WI38 (cell line): ENCODE measurements around the gene SIPA1L3.

ENCODE experiments used
- H3K4me3 ChIP-seq: 2 replicates; pipeline ENCODE4 v1.5.1; 2011; ENCODE audit warnings: low read depth, mild to moderate bottlenecking, control low read depth, low read length
- CTCF ChIP-seq: IDR thresholded peaks from 2 replicates; pipeline ENCODE4 v1.5.1; 2012; ENCODE audit warnings: low read depth, mild to moderate bottlenecking, control low read depth, low read length

The SIPA1L3 gene

GRCh38 chr19:37959665-37960114, 52.7 kb downstream of the SIPA1L3 start:
- H3K4me3 ChIP-seq: no peak overlapping the region
- no peak for TF ChIP-seq CTCF

- no peak for TF ChIP-seq CTCF
- H3K4me3 ChIP-seq: no peak overlapping the region
These were observed 54.2 kb downstream of the SIPA1L3 start for GRCh38 chr19:37961198-37961597.

GRCh38 chr19:37963190-37963936, 56.4 kb downstream of the SIPA1L3 start:
- no peak for TF ChIP-seq CTCF
- no peak overlapping the region for H3K4me3 ChIP-seq

GRCh38 chr19:37964109-37964508, 57.1 kb downstream of the SIPA1L3 start:
- TF ChIP-seq CTCF: no peak
- H3K4me3 ChIP-seq: no peak overlapping the region

- H3K4me3 ChIP-seq: no peak overlapping the region
- no peak for TF ChIP-seq CTCF
These were observed 59.2 kb downstream of the SIPA1L3 start for GRCh38 chr19:37966211-37966661.

GRCh38 chr19:37966662-37967231, 59.7 kb downstream of the SIPA1L3 start:
- TF ChIP-seq CTCF: no peak

GRCh38 chr19:37969695-37970094, 62.7 kb downstream of the SIPA1L3 start:
- TF ChIP-seq CTCF: no peak
- H3K4me3 ChIP-seq: no peak overlapping the region

More at GRCh38 chr19:37966662-37967231, 59.7 kb downstream of the SIPA1L3 start:
- no peak overlapping the region for H3K4me3 ChIP-seq
